ENCODE results near the gene NCK2. TPM values are rescaled to one million over a fixed set of nuclear protein-coding genes. Genes with fewer than 3 reads are reported as not detected.

NCK2 gene
- total and polyA plus RNA-seq, 9 of the 15 experiments (the other 6 are each of a cell fraction or from before 2014, with no cell fraction given): 0.90 to 27.9 (median 15.9) TPM

DNA sequence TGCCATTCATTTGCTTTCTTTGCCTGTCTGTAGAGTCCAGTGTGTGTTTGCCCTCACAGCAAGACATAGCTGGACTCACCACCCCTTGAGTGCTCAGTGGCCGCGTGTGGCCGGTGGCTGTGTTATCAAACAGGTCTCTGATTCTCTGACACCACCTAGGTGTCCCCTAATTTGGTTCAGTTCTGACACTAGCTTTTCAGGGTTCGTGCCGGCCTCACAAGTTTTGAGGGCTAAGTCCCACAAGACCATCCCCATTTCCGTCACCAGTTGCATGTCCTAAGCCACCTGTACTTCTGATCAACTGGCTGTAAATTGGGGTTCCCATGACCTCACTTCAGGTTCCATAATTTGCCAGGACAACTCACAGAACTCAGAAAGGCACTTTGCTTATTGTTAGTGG is 23.5 kb downstream of the NCK2 start (continued):
- TF ChIP-seq GABPA (tag; conservative IDR thresholded peaks at IDR 0.05; ENCODE audit: low read depth) (no peak), CHD2 (IDR thresholded peaks at IDR 0.05; ENCODE audit: low read depth, low read length) (no peak)

DNA sequence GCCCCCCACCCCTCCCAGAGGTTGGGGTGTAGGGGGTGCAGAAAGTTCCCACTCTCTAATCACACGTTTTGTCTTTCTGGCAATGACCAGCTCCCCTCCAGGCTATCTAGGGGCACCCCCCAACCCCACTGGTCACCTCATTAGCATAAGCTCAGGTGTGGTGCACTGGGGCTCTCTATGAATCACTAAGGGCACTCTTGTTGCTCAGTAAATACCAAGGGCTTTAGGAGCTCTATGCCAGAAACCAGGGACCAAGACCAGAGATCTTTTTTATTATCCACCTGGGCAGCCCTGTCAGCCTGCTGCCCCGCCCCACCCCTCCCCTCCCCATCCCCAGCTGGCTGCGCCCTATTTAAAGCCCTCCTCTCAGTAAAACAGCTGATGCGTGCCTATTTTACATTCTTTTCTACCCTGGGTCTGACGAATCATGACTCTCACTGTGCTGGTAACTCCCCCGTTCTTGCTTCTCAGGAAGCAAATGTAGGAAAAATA is 24.3 kb downstream of the NCK2 start:
- POLR2A ChIA-PET: interaction anchor here (0.6 to 0.8 kb wide), 2 partner anchors 118 to 816 kb away, joined by 3 read pairs; no protein-coding TSS in a partner anchor
- no peak overlapping the region for H3K4me3 ChIP-seq
- TF ChIP-seq ELF1 (tag; IDR thresholded peaks at IDR 0.05) (no peak), SP1 (CRISPR knock-in tag; IDR thresholded peaks at IDR 0.05) (no peak), MCM2 (IDR thresholded peaks at IDR 0.05; ENCODE audit: low read depth) (no peak), ZBTB7A (IDR thresholded peaks at IDR 0.05; ENCODE audit: borderline replicate concordance, control insufficient read depth, low read depth, low read length) (no peak), GTF2F1 (IDR thresholded peaks at IDR 0.05; ENCODE audit: low read depth, low read length) (no peak), ZFP30 (CRISPR knock-in tag; IDR thresholded peaks at IDR 0.05; ENCODE audit: borderline replicate concordance) (no peak), GATA2 (CRISPR knock-in tag; IDR thresholded peaks at IDR 0.05) (no peak)
- no peaks in the 10 kb centered on the region for H3K4me1 ChIP-seq (replicated peaks in 1 of 2; ENCODE audit: control insufficient read depth in 2 of 2, insufficient read depth in 2 of 2, low read length in 2 of 2)
- intact Hi-C loops (cut with micrococcal nuclease): no loop called here
- DNase-seq (ENCODE audit: extremely low read depth in 1 of 4, low spot score in 3 of 4) (no peak), FAIRE-seq (no peak), ATAC-seq (no peak)
- CTCF ChIA-PET (ENCODE audit: low intra/inter-chr PET ratio): interaction anchor here (0.5 kb wide), 1 partner anchor 113 kb away, joined by 4 read pairs; no protein-coding TSS in a partner anchor
- no peaks in the 10 kb centered on the region for H3K9me1 ChIP-seq (ENCODE audit: control insufficient read depth, insufficient read depth, low read length)
- WGBS (ENCODE audit: insufficient coverage, low coverage, missing lambda C conversion rate): 50% methylated on average over 5 of the region's 6 CpGs
- in situ Hi-C loops (cut with MboI): no loop called here
- no peak overlapping the region for H3K4me2 ChIP-seq (ENCODE audit: insufficient read depth, low read length)
- no TSS peak for BruUV-seq (replicated peaks)
- H3K36me3 ChIP-seq (ENCODE audit: control insufficient read depth, insufficient read depth, low read length): no peaks in the 10 kb centered on the region; the same call in 2 of the 3 replicates
- no peak overlapping the region for H3K9ac ChIP-seq (ENCODE audit: insufficient read depth in 1 of 2, low read depth in 2 of 2, low read length in 2 of 2)
- no peaks in the 10 kb centered on the region for H3K27me3 ChIP-seq (ENCODE audit: control insufficient read depth in 2 of 2, insufficient read depth in 2 of 2, low read length in 2 of 2)
- H3K9me3 ChIP-seq (replicated peaks; ENCODE audit: control insufficient read depth, insufficient read depth, low read depth, low read length): no peaks in the 10 kb centered on the region
- no peak overlapping the region for H2AFZ ChIP-seq (ENCODE audit: low read depth, low read length)
- no peaks in the 10 kb centered on the region; the same call in 1 of the 2 replicates for H4K20me1 ChIP-seq (replicated peaks; ENCODE audit: control insufficient read depth, insufficient read depth, low read length)
- H3K79me2 ChIP-seq (ENCODE audit: control insufficient read depth, insufficient read depth, low read length): no peaks in the 10 kb centered on the region; the same call in 2 of the 3 replicates
- H3K27ac ChIP-seq (ENCODE audit: extremely low read depth, low read depth, low read length): no peak overlapping the region

Data from K562 (cell line).